Neuronal stem cell (in vitro differentiated cells): ENCODE measurements around the gene GZMM.

Source experiments
- DNase-seq: peaks from one replicate; pipeline ENCODE4 v3.0.0-alpha.2; 2013; ENCODE audit warnings: low spot score
- H2AFZ ChIP-seq: one replicate; pipeline ENCODE4 v1.6.1; 2013; ENCODE audit warnings: mild to moderate bottlenecking, low read length, inconsistent platforms
- H2AK5ac ChIP-seq: 2 replicates; pipeline ENCODE4 v1.6.1; 2013; ENCODE audit warnings: low read depth, mild to moderate bottlenecking, inconsistent platforms, low read length, moderate library complexity, mixed read lengths
- H2BK120ac ChIP-seq: 2 replicates; pipeline ENCODE4 v1.6.1; 2013; ENCODE audit warnings: low read depth, mild to moderate bottlenecking, inconsistent platforms, low read length, moderate library complexity, mixed read lengths
- H2BK12ac ChIP-seq: one replicate; pipeline ENCODE4 v1.6.1; 2013; ENCODE audit warnings: low read length, inconsistent platforms
- H2BK15ac ChIP-seq: 2 replicates; pipeline ENCODE4 v1.6.1; 2013; ENCODE audit warnings: mild to moderate bottlenecking, low read length, inconsistent platforms, mixed read lengths
- H2BK5ac ChIP-seq: one replicate; pipeline ENCODE4 v1.6.1; 2013; ENCODE audit warnings: inconsistent platforms, mild to moderate bottlenecking, low read length, moderate library complexity
- H3K14ac ChIP-seq: one replicate; pipeline ENCODE4 v1.6.1; 2013; ENCODE audit warnings: low read length, inconsistent platforms
- H3K18ac ChIP-seq: 2 replicates; pipeline ENCODE4 v1.6.1; 2013; ENCODE audit warnings: low read length, inconsistent platforms
- H3K23ac ChIP-seq: 2 replicates; pipeline ENCODE4 v1.6.1; 2013; ENCODE audit warnings: low read depth, mild to moderate bottlenecking, mixed read lengths, low read length, inconsistent platforms; ENCODE audit not compliant: poor library complexity
- H3K27ac ChIP-seq: replicated peaks from 3 replicates; pipeline ENCODE4 v1.5.1; 2013; ENCODE audit warnings: low read length, inconsistent platforms
- H3K27me3 ChIP-seq, 3 experiments: 2 replicates each; pipeline ENCODE4 v1.6.1; 2013; ENCODE audit warnings: low read length in 3 of 3, mild to moderate bottlenecking in 2 of 3, inconsistent platforms in 1 of 3, low read depth in 1 of 3, mixed read lengths in 1 of 3, moderate library complexity in 1 of 3; ENCODE audit not compliant: control insufficient read depth in 3 of 3, insufficient read depth in 3 of 3
- H3K36me3 ChIP-seq, 2 donors: replicated peaks in 1 of 2; 2 replicates each; pipeline ENCODE4 v1.6.1; 2013; ENCODE audit warnings: low read length in 2 of 2; ENCODE audit not compliant: control insufficient read depth in 2 of 2, insufficient read depth in 2 of 2
- H3K4ac ChIP-seq: 2 replicates; pipeline ENCODE4 v1.6.1; 2013; ENCODE audit warnings: inconsistent platforms, mild to moderate bottlenecking, low read length, moderate library complexity
- H3K4me1 ChIP-seq, 2 donors: 1 replicate in 1 of 2; 2 replicates in 1 of 2; pipeline ENCODE4 v1.6.1; 2013; ENCODE audit warnings: low read length in 2 of 2, low read depth in 1 of 2; ENCODE audit not compliant: control insufficient read depth in 2 of 2, insufficient read depth in 1 of 2
- H3K4me2 ChIP-seq: one replicate; pipeline ENCODE4 v1.6.1; 2013; ENCODE audit warnings: mild to moderate bottlenecking, low read length, inconsistent platforms; ENCODE audit not compliant: insufficient read depth, poor library complexity, severe bottlenecking
- H3K4me3 ChIP-seq, 2 donors: 2 replicates each; pipeline ENCODE4 v1.5.1; 2013; ENCODE audit warnings: low read length in 2 of 2, mild to moderate bottlenecking in 2 of 2, inconsistent platforms in 1 of 2, moderate library complexity in 1 of 2
- H3K79me1 ChIP-seq: one replicate; pipeline ENCODE4 v1.6.1; 2013; ENCODE audit warnings: low read depth, mild to moderate bottlenecking, inconsistent platforms, low read length, moderate library complexity
- H3K9ac ChIP-seq: one replicate; pipeline ENCODE4 v1.6.1; 2013; ENCODE audit warnings: mild to moderate bottlenecking, low read depth, low read length, inconsistent platforms; ENCODE audit not compliant: poor library complexity
- H3K9me3 ChIP-seq, 2 donors: replicated peaks in 1 of 2; 2 replicates each; pipeline versions ENCODE3 to v1.6.1; 2013; ENCODE audit warnings: low read length in 2 of 2, mild to moderate bottlenecking in 2 of 2, inconsistent platforms in 1 of 2, low read depth in 1 of 2, mixed read lengths in 1 of 2, moderate library complexity in 1 of 2; ENCODE audit not compliant: control insufficient read depth in 2 of 2, insufficient read depth in 1 of 2
- H4K8ac ChIP-seq: one replicate; pipeline ENCODE4 v1.6.1; 2013; ENCODE audit warnings: low read depth, mild to moderate bottlenecking, inconsistent platforms, low read length, moderate library complexity
- H4K91ac ChIP-seq: one replicate; pipeline ENCODE4 v1.6.1; 2013; ENCODE audit warnings: low read length, low read depth, mild to moderate bottlenecking, inconsistent platforms; ENCODE audit not compliant: poor library complexity
- WGBS, 2 donors: extraction: QIAGEN DNeasy Blood & Tissue Kit; methylation state at CpG; one replicate each; pipeline ENCODE4 v1.1.7; 2013; ENCODE audit warnings: missing lambda C conversion rate in 2 of 2, mixed read lengths in 1 of 2; ENCODE audit not compliant: insufficient read length in 2 of 2, insufficient replicate concordance in 1 of 2; ENCODE audit errors: extremely low coverage in 2 of 2; 5-methylcytosine and 5-hydroxymethylcytosine counted together

Gene GZMM

DNA sequence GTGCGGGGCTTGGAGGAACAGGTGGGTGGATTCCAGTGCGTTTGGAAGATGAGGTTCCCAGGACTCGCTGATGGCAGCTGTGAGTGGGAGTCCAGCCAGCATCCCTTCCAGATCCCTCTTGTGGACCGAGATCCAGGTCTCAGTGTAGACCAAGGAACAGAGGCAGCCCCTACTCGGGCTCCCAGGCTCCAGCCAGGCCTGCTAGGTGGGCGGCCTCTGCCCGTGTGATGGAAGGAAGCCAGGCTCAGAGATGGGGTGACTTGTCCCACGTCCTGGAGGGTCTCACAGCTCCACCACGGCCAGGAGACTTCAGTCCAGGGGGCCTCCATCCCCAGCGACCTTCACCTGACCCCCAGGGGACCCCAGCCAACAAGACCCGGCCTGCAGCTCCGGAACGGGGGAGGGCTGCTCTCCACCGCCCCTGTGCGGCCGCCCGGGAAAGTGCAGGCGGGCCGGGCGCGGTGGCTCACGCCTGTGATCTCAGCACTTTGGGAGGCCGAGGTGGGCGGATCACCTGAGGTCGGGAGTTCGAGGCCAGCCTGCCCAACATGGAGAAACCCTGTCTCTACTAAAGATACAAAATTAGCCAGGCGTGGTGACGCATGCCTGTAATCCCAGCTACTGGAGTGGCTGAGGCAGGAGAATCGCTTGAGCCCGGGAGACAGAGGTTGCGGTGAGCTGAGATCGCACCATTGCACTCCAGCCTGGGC lies 48.3 kb upstream of the GZMM start:
- H3K4ac ChIP-seq, result no peak overlapping the region
- H3K23ac ChIP-seq, result no peak overlapping the region
- DNase-seq, result no peak
- H2BK15ac ChIP-seq, result no peak overlapping the region
- peaks cover 0 to 2% of the 10 kb centered on the region in 2 donors for H3K4me1 ChIP-seq
- no peak overlapping the region for H4K8ac ChIP-seq
- H2AFZ ChIP-seq, result peak overlapping the region; percentile 70
- no CpG with 5 or more reads among the region's 32 CpGs for WGBS, 2 donors
- no peak overlapping the region for H4K91ac ChIP-seq
- no peak overlapping the region for H3K27ac ChIP-seq
- no peak overlapping the region for H3K9ac ChIP-seq
- peaks cover 1% of the 10 kb centered on the region for H3K79me1 ChIP-seq
- H3K4me3 ChIP-seq, result no peak overlapping the region
- H2BK5ac ChIP-seq, result peak overlapping the region; percentile 24
- H3K36me3 ChIP-seq, result no peaks in the 10 kb centered on the region
- H2BK120ac ChIP-seq, result no peak overlapping the region
- H2AK5ac ChIP-seq, result peak overlapping the region; percentile 88
- H3K4me2 ChIP-seq, result no peak overlapping the region
- peak overlapping the region; percentile 33 for H2BK12ac ChIP-seq
- H3K9me3 ChIP-seq, result peaks cover 2 to 13% of the 10 kb centered on the region in 2 donors
- peaks cover 15 to 39% (median 24%) of the 10 kb centered on the region in 3 experiments for H3K27me3 ChIP-seq
- no peak overlapping the region for H3K18ac ChIP-seq
- H3K14ac ChIP-seq, result no peak overlapping the region

DNA sequence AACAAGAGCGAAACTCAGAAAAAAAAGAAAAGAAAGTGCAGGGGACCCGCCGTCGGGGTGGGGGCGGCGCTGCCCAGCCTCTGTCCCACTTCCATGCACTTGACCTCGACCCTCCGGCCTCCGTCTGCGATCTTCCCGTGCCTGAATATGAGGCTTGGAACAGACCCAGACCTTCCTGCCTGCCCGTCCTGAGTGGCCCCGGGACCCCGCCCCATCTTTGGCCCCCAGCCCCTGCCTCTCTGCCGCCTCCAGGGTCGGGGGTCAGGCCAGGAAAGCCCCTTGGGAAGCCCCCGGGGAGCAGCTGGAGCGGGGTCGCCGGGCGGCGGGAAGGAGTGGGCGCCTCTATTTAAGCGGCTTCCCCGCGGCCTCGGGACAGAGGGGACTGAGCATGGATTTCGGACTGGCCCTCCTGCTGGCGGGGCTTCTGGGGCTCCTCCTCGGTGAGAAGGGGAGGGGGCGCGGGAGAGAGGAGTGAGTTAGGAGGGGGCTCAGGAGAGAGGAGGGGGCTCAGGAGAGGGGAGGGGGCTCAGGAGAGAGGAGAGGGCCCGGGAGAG lies 47.7 kb upstream of the GZMM start, which contains the start of gene MADCAM1:
TSS of gene MADCAM1 (plus strand) at position 375 of the 554 bp plus-strand sequence. CDS start at position 389, 14 bp downstream.
- peak within 1 kb of the TSS; percentile 80 for H3K23ac ChIP-seq
- H3K27ac ChIP-seq, result no peak within 1 kb of the TSS
- H4K8ac ChIP-seq, result no peak within 1 kb of the TSS
- peak within 1 kb of the TSS; percentile 27 for H3K18ac ChIP-seq
- H2BK5ac ChIP-seq, result peak within 1 kb of the TSS; percentile 24
- DNase-seq, result no peak
- H3K27me3 ChIP-seq, result peaks cover 15 to 39% (median 24%) of the 10 kb centered on the region in 3 experiments
- H2AK5ac ChIP-seq, result peak within 1 kb of the TSS; percentile 88
- WGBS, 2 donors, result no CpG with 5 or more reads among the region's 33 CpGs
- peaks cover 0 to 2% of the 10 kb centered on the region in 2 donors for H3K4me1 ChIP-seq
- H2BK15ac ChIP-seq, result no peak within 1 kb of the TSS
- H3K14ac ChIP-seq, result no peak within 1 kb of the TSS
- peak within 1 kb of the TSS; percentile 23 for H3K4me2 ChIP-seq
- peaks cover 2 to 13% of the 10 kb centered on the region in 2 donors for H3K9me3 ChIP-seq
- peak within 1 kb of the TSS; percentile 33 for H2BK12ac ChIP-seq
- no peak within 1 kb of the TSS for H3K4me3 ChIP-seq
- H3K4ac ChIP-seq, result no peak within 1 kb of the TSS
- H2AFZ ChIP-seq, result peak within 1 kb of the TSS; percentile 70
- H3K79me1 ChIP-seq, result peaks cover 1% of the 10 kb centered on the region
- no peak within 1 kb of the TSS for H4K91ac ChIP-seq
- H3K36me3 ChIP-seq, result no peaks in the 10 kb centered on the region
- H2BK120ac ChIP-seq, result no peak within 1 kb of the TSS
- H3K9ac ChIP-seq, result no peak within 1 kb of the TSS

DNA sequence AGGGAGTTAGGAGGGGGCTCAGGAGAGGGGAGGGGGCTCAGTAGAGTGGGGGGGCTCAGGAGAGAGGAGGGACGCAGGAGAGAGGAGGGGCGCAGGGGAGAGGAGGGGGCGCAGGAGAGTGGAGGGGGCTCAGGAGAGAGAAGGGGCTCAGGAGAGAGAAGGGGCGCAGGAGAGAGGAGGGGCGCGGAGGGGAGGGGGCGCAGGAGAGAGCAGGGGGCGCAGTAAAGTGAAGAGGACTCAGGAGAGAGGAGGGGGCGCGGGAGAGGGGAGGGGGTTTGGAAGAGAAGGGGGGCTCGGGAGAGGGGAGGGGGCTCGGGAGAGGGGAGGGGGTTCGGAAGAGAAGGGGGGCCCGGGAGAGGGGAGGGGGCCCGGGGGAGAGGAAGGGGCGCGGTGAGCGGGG lies 46.9 kb upstream of the GZMM start:
- Histone ChIP-seq H3K23ac (no peak overlapping the region), H3K14ac (no peak overlapping the region), H3K27ac (no peak overlapping the region), H2BK15ac (no peak overlapping the region), H3K4ac (no peak overlapping the region), H2BK12ac (no peak overlapping the region), H3K4me3 (no peak overlapping the region), H2BK120ac (no peak overlapping the region), H2AK5ac (no peak overlapping the region), H3K36me3 (no peaks in the 10 kb centered on the region), H4K91ac (no peak overlapping the region), H4K8ac (no peak overlapping the region), H2AFZ (no peak overlapping the region), H3K4me2 (peak overlapping the region; percentile 23), H3K4me1 (peaks cover 0 to 2% of the 10 kb centered on the region in 2 donors), H3K18ac (no peak overlapping the region), H3K9ac (no peak overlapping the region), H2BK5ac (no peak overlapping the region), H3K27me3 (peaks cover 15 to 39% (median 24%) of the 10 kb centered on the region in 3 experiments), H3K9me3 (peaks cover 2 to 13% of the 10 kb centered on the region in 2 donors), H3K79me1 (peaks cover 1% of the 10 kb centered on the region)
- DNase-seq, result no peak
- WGBS, 2 donors, result no CpG with 5 or more reads among the region's 18 CpGs

DNA sequence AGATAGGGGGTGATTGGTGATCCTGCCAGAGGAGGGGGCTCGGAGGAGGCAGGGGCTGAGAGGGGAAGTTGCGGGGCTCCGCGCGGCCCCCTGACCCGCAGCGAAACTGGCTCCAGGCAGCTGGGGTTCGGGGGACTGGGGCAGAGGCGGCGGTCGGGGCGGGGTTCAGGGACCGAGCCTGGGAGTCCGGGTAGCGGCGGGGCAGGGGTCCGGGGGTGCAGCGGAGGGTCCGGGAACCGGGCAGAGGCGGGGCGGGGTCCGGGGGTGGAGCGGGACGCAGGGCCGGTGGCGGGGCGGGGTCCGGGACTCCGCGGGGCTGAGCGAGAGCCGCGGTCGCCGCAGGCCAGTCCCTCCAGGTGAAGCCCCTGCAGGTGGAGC lies 46.4 kb upstream of the GZMM start:
- peaks cover 0 to 2% of the 10 kb centered on the region in 2 donors for H3K4me1 ChIP-seq
- no peak for DNase-seq
- peak overlapping the region; percentile 89 for H3K18ac ChIP-seq
- H3K4me3 ChIP-seq, result peak overlapping the region in 1 of 2 donors; percentile 56
- no peak overlapping the region for H2BK5ac ChIP-seq
- H3K4me2 ChIP-seq, result peak overlapping the region; percentile 49
- no peak overlapping the region for H2BK120ac ChIP-seq
- no peak overlapping the region for H3K4ac ChIP-seq
- no CpG with 5 or more reads among the region's 36 CpGs for WGBS, 2 donors
- H3K14ac ChIP-seq, result no peak overlapping the region
- no peak overlapping the region for H3K27ac ChIP-seq
- H3K79me1 ChIP-seq, result peaks cover 1% of the 10 kb centered on the region
- peaks cover under 1 to 12% of the 10 kb centered on the region in 2 donors for H3K9me3 ChIP-seq
- no peak overlapping the region for H3K9ac ChIP-seq
- no peak overlapping the region for H2BK15ac ChIP-seq
- no peak overlapping the region for H2AK5ac ChIP-seq
- no peak overlapping the region for H3K23ac ChIP-seq
- H2AFZ ChIP-seq, result no peak overlapping the region
- no peak overlapping the region for H4K8ac ChIP-seq
- no peaks in the 10 kb centered on the region for H3K36me3 ChIP-seq
- no peak overlapping the region for H4K91ac ChIP-seq
- peak overlapping the region; percentile 41 for H2BK12ac ChIP-seq
- peaks cover 15 to 39% (median 24%) of the 10 kb centered on the region in 3 experiments for H3K27me3 ChIP-seq
